ENCODE measurements around the gene VPS33B.
A peak's percentile ranks its signal among the peaks of the same experiment; 100 is the strongest.

The VPS33B gene

GRCh38 chr15:91007266-91007665 is 15.1 kb downstream of the VPS33B start:
- Histone ChIP-seq H3K9me3 (ENCODE audit: insufficient read depth, low read length) (no peaks in the 10 kb centered on the region), H3K4me2 (ENCODE audit: low read length) (no peak overlapping the region)

GRCh38 chr15:91001209-91001608 is 21.2 kb downstream of the VPS33B start:
- Histone ChIP-seq H4K20me1 (ENCODE audit: insufficient read depth, low read length) (no peaks in the 10 kb centered on the region), H3K9me3 (ENCODE audit: insufficient read depth, low read length) (no peaks in the 10 kb centered on the region), H3K4me2 (ENCODE audit: low read length) (no peak overlapping the region), H3K27me3 (ENCODE audit: low read depth, low read length) (no peaks in the 10 kb centered on the region), H3K27ac (ENCODE audit: low read length) (no peak overlapping the region), H3K4me3 (ENCODE audit: low read length) (no peak overlapping the region), H3K79me2 (ENCODE audit: low read length) (0 out of 2 replicates have a peak, but pooled peaks cover under 1% of the 10 kb centered on the region), H2AFZ (ENCODE audit: low read depth, low read length) (no peak overlapping the region), H3K36me3 (replicated peaks; ENCODE audit: low read depth, low read length) (peaks cover 62% of the 10 kb centered on the region), H3K9ac (ENCODE audit: low read length) (no peak overlapping the region), H3K4me1 (ENCODE audit: low read length) (no peaks in the 10 kb centered on the region)
- TF ChIP-seq CTCF (IDR thresholded peaks at IDR 0.05; ENCODE audit: low read depth, low read length): no peak
- TF ChIP-seq EZH2phosphoT487 (IDR thresholded peaks at IDR 0.05; ENCODE audit: low read depth): no peak

More at GRCh38 chr15:91007266-91007665, 15.1 kb downstream of the VPS33B start:
- no peak for TF ChIP-seq CTCF (IDR thresholded peaks at IDR 0.05; ENCODE audit: low read depth, low read length)
- TF ChIP-seq EZH2phosphoT487 (IDR thresholded peaks at IDR 0.05; ENCODE audit: low read depth): no peak
- H2AFZ ChIP-seq (ENCODE audit: low read depth, low read length): no peak overlapping the region
- H3K27ac ChIP-seq (ENCODE audit: low read length): no peak overlapping the region
- H3K4me3 ChIP-seq (ENCODE audit: low read length): no peak overlapping the region
- no peaks in the 10 kb centered on the region for H3K79me2 ChIP-seq (ENCODE audit: low read length)
- H3K27me3 ChIP-seq (ENCODE audit: low read depth, low read length): no peaks in the 10 kb centered on the region
- peaks cover 46% of the 10 kb centered on the region for H3K36me3 ChIP-seq (replicated peaks; ENCODE audit: low read depth, low read length)
- H4K20me1 ChIP-seq (ENCODE audit: insufficient read depth, low read length): no peaks in the 10 kb centered on the region
- H3K4me1 ChIP-seq (ENCODE audit: low read length): no peaks in the 10 kb centered on the region
- no peak overlapping the region for H3K9ac ChIP-seq (ENCODE audit: low read length)

- Histone ChIP-seq H3K9me3 (ENCODE audit: insufficient read depth, low read length) (no peaks in the 10 kb centered on the region), H3K79me2 (ENCODE audit: low read length) (peaks cover 22% of the 10 kb centered on the region), H3K4me3 (ENCODE audit: low read length) (no peak overlapping the region), H3K27ac (ENCODE audit: low read length) (no peak overlapping the region), H3K27me3 (ENCODE audit: low read depth, low read length) (no peaks in the 10 kb centered on the region), H3K36me3 (replicated peaks; ENCODE audit: low read depth, low read length) (peaks cover 44% of the 10 kb centered on the region), H3K9ac (ENCODE audit: low read length) (no peak overlapping the region), H4K20me1 (ENCODE audit: insufficient read depth, low read length) (no peaks in the 10 kb centered on the region), H2AFZ (ENCODE audit: low read depth, low read length) (no peak overlapping the region), H3K4me2 (ENCODE audit: low read length) (no peak overlapping the region), H3K4me1 (ENCODE audit: low read length) (peaks cover 6% of the 10 kb centered on the region)
- TF ChIP-seq CTCF (IDR thresholded peaks at IDR 0.05; ENCODE audit: low read depth, low read length): no peak
- TF ChIP-seq EZH2phosphoT487 (IDR thresholded peaks at IDR 0.05; ENCODE audit: low read depth): no peak
These were observed 23.7 kb downstream of the VPS33B start for GRCh38 chr15:90998737-90999136.

- peaks cover 21% of the 10 kb centered on the region for H3K4me1 ChIP-seq (ENCODE audit: low read length)
- peaks cover 62% of the 10 kb centered on the region for H3K79me2 ChIP-seq (ENCODE audit: low read length)
- peak within 1 kb of the TSS; percentile 97 for H2AFZ ChIP-seq (ENCODE audit: low read depth, low read length)
- peak within 1 kb of the TSS; percentile 64 for H3K27ac ChIP-seq (ENCODE audit: low read length)
- peaks cover 24% of the 10 kb centered on the region for H3K36me3 ChIP-seq (replicated peaks; ENCODE audit: low read depth, low read length)
- H3K4me3 ChIP-seq (ENCODE audit: low read length): peak within 1 kb of the TSS; percentile 96
- H3K9me3 ChIP-seq (ENCODE audit: insufficient read depth, low read length): no peaks in the 10 kb centered on the region
- TF ChIP-seq EZH2phosphoT487 (IDR thresholded peaks at IDR 0.05; ENCODE audit: low read depth) (no peak), CTCF (IDR thresholded peaks at IDR 0.05; ENCODE audit: low read depth, low read length) (no peak)
- peak within 1 kb of the TSS; percentile 94 for H3K9ac ChIP-seq (ENCODE audit: low read length)
- H3K4me2 ChIP-seq (ENCODE audit: low read length): peak within 1 kb of the TSS; percentile 97
- H3K27me3 ChIP-seq (ENCODE audit: low read depth, low read length): no peaks in the 10 kb centered on the region
- peaks cover 18% of the 10 kb centered on the region for H4K20me1 ChIP-seq (ENCODE audit: insufficient read depth, low read length)
These were observed 27.7 kb downstream of the VPS33B start, which contains the start of gene PRC1 for GRCh38 chr15:90994417-90995311. Gene PRC1 (minus strand): TSS chr15:90994535. CDS start chr15:90994417, 118 bp downstream.
